ENCODE data around the gene COL5A1.

DNA sequence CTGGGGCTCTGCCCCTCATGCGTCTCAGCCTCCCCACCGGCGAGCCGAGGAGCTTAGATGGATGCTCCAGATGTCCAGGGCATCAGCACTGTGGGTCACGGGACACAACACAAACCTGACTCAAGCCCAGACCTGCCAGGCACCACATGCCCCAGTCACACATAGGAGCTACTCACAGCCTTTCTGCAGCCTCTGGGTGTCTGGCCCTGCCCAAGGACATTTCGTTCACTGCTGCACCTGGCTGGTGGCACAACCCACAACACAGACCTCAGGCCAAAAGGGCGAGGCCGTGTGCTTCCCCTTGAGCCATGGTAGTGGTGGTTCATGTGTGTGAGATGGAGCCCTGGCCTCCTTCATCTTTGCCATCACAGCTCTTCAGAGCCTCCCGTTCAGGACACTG lies 149.4 kb downstream of the COL5A1 start:
- no peak for TF ChIP-seq EZH2 (IDR thresholded peaks at IDR 0.05; ENCODE audit: insufficient read depth, poor library complexity, severe bottlenecking)
- TF ChIP-seq EZH2phosphoT487 (IDR thresholded peaks at IDR 0.05; ENCODE audit: insufficient read depth, low read depth), result no peak
